Right cardiac atrium (tissue), 5 donors: ENCODE results near the gene MAGEA6. TPM values are rescaled to one million over a fixed set of nuclear protein-coding genes. Genes with fewer than 3 reads are reported as not detected.
"Not testable (repeated sequence)": the region's sequence is repeated elsewhere in the genome, so short reads cannot be mapped to it uniquely, and the experiment has no call there.

Experiments
- ATAC-seq, 2 donors: fragments of 200-7000 bp; cut with Tn5 transposase; one replicate each; pipeline versions ENCODE4 v1.8.0 to v1.9.1; 2020; ENCODE audit warnings: moderate library complexity in 2 of 2, mild to moderate bottlenecking in 1 of 2
- DNase-seq, 3 donors: peaks; one replicate each; pipeline ENCODE4 v3.0.0-alpha.2; 2020
- H3K27ac ChIP-seq: one replicate; pipeline ENCODE4 v1.5.1; 2013; ENCODE audit warnings: mild to moderate bottlenecking, low read length, control low read depth, moderate library complexity
- H3K27me3 ChIP-seq: one replicate; pipeline ENCODE4 v1.6.1; 2013; ENCODE audit not compliant: control insufficient read depth, insufficient read depth
- H3K4me1 ChIP-seq: one replicate; pipeline ENCODE4 v1.6.1; 2013; ENCODE audit warnings: low read length; ENCODE audit not compliant: control insufficient read depth, insufficient read depth
- H3K4me3 ChIP-seq: one replicate; pipeline ENCODE4 v1.5.1; 2013; ENCODE audit warnings: low read length, control low read depth
- H3K9me3 ChIP-seq: one replicate; pipeline ENCODE4 v1.6.1; 2013; ENCODE audit warnings: low read length; ENCODE audit not compliant: control insufficient read depth
- WGBS: extraction: QIAGEN DNeasy Blood & Tissue Kit; methylation state at CpG from one replicate; pipeline ENCODE4 v1.1.7; 2013; 5-methylcytosine and 5-hydroxymethylcytosine counted together
- intact Hi-C, 4 donors: fragments of 100-400 bp; cut with DNase I; formaldehyde crosslinking; loops; one replicate each; pipeline versions ENCODE4 v1.11.0 to v1.14.0; 2022 to 2023
- long read RNA-seq, 4 donors: library from polyadenylated mRNA; unstranded; transcript quantifications; one replicate each; pipeline ENCODE4 v2.0.0, GENCODE V29; 2020 to 2021
- polyA plus RNA-seq: library from polyadenylated mRNA; stranded (reverse); fragments of 200-250 nt; gene quantifications from one replicate; pipeline ENCODE4 v1.2.3, GENCODE V29; 2013
- total RNA-seq, 4 donors: library from RNA; stranded (reverse); fragmentation: NEBNext Ultra II Directional; extraction: Animal tissue kit (Norgen Biotek cat#: 25700); gene quantifications; one replicate each; pipeline ENCODE4 v1.2.1, GENCODE V29; 2021
- donor health status: healthy with polysubstance abuse.
- donor health status: DM: no; HTN: yes; CAD: no.
- donor health status: DM: no; HTN: no; CAD: no.
- donor health status: DM: no; HTN: yes; CAD: no; lungs with severe emphysema.
- donor health status: DM: yes; HTN: yes; CAD: no.

Gene MAGEA6, protein sequence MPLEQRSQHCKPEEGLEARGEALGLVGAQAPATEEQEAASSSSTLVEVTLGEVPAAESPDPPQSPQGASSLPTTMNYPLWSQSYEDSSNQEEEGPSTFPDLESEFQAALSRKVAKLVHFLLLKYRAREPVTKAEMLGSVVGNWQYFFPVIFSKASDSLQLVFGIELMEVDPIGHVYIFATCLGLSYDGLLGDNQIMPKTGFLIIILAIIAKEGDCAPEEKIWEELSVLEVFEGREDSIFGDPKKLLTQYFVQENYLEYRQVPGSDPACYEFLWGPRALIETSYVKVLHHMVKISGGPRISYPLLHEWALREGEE
- total RNA-seq: not detected
- polyA plus RNA-seq: not detected
- long read RNA-seq, donor 1: 0 reads
- long read RNA-seq, donor 2: 0 reads
- long read RNA-seq, donor 3: 0 reads
- long read RNA-seq, donor 4: 0 reads

DNA sequence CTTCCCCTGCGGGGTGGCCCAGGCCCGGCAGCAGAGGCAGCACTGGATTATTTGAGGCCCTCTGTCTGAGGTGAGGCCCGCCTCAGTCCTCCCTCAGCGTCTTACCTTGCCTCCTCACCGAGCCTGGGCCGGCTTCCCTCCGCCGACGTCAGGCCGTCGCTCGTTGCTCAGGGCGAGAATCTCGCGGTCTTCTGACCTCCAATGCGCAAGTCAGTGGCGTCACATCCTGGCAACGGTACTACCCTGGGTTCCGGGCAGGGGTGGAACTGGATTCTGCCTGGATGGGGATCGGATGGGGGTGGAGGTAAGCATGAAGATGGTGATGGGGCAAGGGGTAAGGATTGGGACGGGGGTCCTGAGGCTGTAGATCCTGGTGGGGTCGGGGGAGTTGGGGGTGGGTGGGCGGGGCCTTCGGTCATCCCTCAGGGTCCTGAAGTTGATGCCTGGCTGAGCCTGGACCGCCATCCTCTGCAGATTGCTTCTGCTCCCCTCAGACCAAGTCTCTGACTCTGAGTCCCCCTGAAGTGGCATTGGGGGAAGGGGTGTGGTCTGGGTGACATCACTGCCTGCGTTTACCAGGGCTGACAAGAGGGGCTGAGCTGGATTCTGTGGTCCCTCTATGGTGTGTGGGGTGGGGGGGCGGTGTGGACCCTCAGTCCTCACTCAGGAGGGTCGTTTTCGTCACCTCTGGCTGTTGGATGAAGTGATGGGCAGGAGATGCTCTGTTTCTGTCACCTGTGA lies at the start of gene MAGEA6:
Gene MAGEA6, minus strand, starts transcription at position 141 of the 741 bp plus-strand sequence. CDS start 2,039 bp downstream, outside the sequence.
- H3K4me1 ChIP-seq, intact Hi-C loops, ATAC-seq, H3K9me3 ChIP-seq, H3K4me3 ChIP-seq, H3K27me3 ChIP-seq, H3K27ac ChIP-seq: not testable (repeated sequence)
- peak in 1 of 3 donors; percentile 0 for DNase-seq
- WGBS: 66% methylated on average over 3 of the region's 29 CpGs

DNA sequence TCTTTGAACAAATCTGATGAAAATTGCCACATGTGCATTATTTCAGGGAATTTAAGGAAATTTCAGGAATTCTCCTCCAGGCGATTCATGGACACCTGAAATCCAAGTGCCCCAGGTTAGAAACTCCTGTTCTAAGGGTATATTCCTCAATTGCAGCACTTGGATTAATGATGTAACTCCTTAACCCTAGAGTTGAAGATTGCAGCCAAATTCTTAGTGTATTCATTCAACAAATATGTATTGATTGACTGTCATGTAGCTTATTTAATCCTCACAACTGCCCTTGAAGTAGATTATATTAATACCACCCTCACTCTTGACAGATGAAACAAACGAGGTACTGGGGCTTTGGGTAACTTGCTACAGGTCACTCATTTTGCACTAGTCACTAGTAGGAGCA lies 49.8 kb upstream of the MAGEA6 start:
- Histone ChIP-seq H3K4me1 (no peaks in the 10 kb centered on the region), H3K27ac (no peak overlapping the region), H3K9me3 (no peaks in the 10 kb centered on the region), H3K27me3 (no peaks in the 10 kb centered on the region), H3K4me3 (no peak overlapping the region)
- intact Hi-C loops: loop anchor here in 1 of 4 donors (5.0 to 10.0 kb wide), 2 partner anchors 182 to 1064 kb away; partner anchors contain the start of gene GABRQ
- ATAC-seq (no peak), DNase-seq (no peak)
- WGBS: 69% methylated on average over 2 of the region's 2 CpGs

DNA sequence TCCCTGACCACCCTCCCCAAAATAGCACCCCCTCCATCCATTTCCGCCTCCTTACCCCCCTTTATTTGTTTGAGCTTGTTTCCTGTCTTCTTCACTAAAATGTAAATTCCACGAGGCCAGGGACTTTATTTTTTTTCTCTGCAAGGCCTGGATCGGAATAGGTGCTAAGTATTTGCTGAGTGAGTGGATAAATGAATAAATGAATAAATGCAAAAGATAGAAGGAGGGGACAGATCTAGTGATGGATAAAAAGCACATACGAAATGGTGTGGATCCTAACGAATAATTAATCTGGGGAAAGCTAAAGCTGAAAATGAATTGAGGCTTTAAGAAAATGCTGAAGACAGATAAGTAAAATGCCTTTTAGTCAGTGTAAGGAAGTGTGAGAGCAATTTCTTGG lies 48.9 kb upstream of the MAGEA6 start:
- Histone ChIP-seq H3K9me3 (no peaks in the 10 kb centered on the region), H3K27me3 (no peaks in the 10 kb centered on the region), H3K27ac (no peak overlapping the region), H3K4me1 (no peaks in the 10 kb centered on the region), H3K4me3 (no peak overlapping the region)
- 59% methylated on average over 5 of the region's 5 CpGs for WGBS
- ATAC-seq: no peak
- no peak for DNase-seq
- intact Hi-C loops: loop anchor here in 1 of 4 donors (5.0 to 10.0 kb wide), 2 partner anchors 181 to 1064 kb away; partner anchors contain the start of gene GABRQ

DNA sequence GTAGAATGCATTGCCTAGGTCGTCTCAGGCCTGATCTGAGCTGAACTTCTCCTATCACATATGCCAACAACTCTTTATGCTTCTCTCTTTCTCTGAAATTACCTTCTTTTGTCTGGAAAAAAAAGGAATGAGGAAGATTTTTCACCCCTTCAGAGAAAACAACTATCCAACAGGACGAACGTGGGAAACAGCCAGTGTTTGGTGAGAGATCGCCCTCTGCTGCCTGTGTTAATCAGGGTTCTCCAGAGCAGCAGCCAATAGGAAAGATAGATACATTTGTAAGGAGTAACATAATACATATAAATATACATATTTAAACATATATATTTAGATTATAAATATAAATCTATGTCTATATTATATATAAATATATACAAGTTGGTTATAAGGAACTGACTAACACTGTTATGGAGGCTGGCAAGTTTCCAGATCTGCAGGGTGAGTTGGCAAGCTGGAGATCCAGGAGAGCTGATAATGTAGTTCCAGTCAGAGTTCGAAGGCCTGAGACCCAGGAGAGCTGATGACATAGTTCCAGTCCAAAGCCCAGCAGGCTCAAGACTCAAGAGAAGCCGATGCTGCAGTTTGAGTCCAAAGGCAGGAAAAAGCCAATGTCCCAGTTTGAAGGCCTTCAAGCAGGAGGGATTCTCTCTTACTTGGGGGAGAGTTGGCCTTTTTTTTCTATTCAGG lies 47.7 kb upstream of the MAGEA6 start:
- ATAC-seq (no peak), DNase-seq (no peak)
- intact Hi-C loops: loop anchor here in 1 of 4 donors (5.0 to 10.0 kb wide), 2 partner anchors 180 to 1062 kb away; partner anchors contain the start of gene GABRQ
- Histone ChIP-seq H3K27me3 (no peaks in the 10 kb centered on the region), H3K4me1 (no peaks in the 10 kb centered on the region), H3K27ac (no peak overlapping the region), H3K4me3 (no peak overlapping the region), H3K9me3 (no peaks in the 10 kb centered on the region)
- WGBS: 22% methylated on average over 6 of the region's 6 CpGs

DNA sequence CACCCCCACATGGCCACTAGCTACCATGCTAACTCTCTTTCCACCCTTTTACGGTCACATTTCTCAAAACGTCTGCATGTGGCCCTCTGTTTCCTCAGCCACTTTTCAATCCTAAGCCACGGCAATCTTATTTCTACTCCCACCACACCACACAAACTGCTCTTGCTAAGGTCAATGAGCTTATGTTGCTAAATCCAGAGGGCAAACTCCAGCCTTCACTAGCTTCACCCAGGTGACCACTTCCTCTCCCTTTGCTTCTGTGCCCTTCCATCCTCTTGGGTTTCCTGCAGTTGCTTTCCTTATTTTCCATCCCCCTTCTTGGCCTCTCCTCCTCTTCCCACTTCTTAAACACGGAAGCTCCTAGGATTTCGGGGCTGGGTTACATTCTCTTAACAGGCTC lies 44.6 kb upstream of the MAGEA6 start:
- Histone ChIP-seq H3K27ac (no peak overlapping the region), H3K9me3 (no peaks in the 10 kb centered on the region), H3K4me1 (no peaks in the 10 kb centered on the region), H3K27me3 (no peaks in the 10 kb centered on the region), H3K4me3 (no peak overlapping the region)
- ATAC-seq: no peak
- no peak for DNase-seq
- intact Hi-C loops: loop anchor here in 1 of 4 donors (10.0 kb wide), 1 partner anchor 1059 kb away; no protein-coding TSS in a partner anchor
- WGBS: 68% methylated on average over 5 of the region's 5 CpGs

DNA sequence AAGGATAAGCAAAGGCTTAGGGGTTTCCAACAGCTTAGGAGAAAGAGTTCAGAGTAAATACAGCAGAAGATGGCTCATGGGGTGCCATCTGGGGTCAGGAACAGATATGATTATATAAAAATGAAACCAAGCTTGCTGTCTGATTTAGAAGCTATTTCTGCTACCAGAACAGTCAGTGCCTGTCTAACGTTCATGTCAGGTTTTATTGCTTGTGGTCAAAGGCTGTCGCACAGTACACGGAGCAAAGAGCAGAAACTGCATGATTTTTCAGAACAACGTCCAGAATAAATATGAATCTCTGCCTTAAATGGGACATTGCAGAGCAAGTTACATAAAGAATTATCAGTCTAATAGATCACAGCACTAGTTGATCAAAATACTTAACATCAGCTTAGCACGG lies 43.7 kb upstream of the MAGEA6 start:
- DNase-seq: no peak
- H3K9me3 ChIP-seq: no peaks in the 10 kb centered on the region
- intact Hi-C loops: loop anchor here in 1 of 4 donors (10.0 kb wide), 1 partner anchor 1058 kb away; no protein-coding TSS in a partner anchor

DNA sequence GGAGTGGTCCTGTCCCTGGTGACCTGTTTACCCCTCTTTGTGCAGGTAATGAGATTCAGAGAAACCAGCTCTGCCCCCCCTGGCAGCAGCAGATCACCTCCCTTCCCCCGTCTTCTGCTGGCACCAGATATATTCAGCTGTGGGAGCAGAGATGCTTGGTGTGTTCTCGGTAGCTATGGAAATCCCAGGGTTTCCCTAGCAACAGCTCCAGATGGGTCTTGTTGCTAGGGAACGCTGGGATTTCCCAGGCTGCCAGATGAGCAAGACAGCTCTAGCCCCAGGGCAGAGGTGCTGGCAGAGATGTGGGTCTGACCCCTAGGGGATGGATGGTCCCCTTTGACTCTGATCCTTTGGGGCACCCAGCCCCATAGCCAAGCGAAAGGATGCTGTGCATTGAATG lies 40.9 kb upstream of the MAGEA6 start:
- intact Hi-C loops: loop anchor here in 1 of 4 donors (10.0 kb wide), 1 partner anchor 1056 kb away; no protein-coding TSS in a partner anchor
- no peak for DNase-seq
- no peaks in the 10 kb centered on the region for H3K27me3 ChIP-seq
- WGBS: 42% methylated on average over 4 of the region's 4 CpGs
- no peaks in the 10 kb centered on the region for H3K4me1 ChIP-seq
- no peak overlapping the region for H3K4me3 ChIP-seq
- H3K9me3 ChIP-seq: no peaks in the 10 kb centered on the region
- no peak for ATAC-seq
- no peak overlapping the region for H3K27ac ChIP-seq

More for the DNA sequence above, 43.7 kb upstream of the MAGEA6 start:
- H3K27me3 ChIP-seq: no peaks in the 10 kb centered on the region
- H3K27ac ChIP-seq: no peak overlapping the region
- WGBS: 54% methylated on average over 5 of the region's 5 CpGs
- no peak overlapping the region for H3K4me3 ChIP-seq
- H3K4me1 ChIP-seq: no peaks in the 10 kb centered on the region
- no peak for ATAC-seq

DNA sequence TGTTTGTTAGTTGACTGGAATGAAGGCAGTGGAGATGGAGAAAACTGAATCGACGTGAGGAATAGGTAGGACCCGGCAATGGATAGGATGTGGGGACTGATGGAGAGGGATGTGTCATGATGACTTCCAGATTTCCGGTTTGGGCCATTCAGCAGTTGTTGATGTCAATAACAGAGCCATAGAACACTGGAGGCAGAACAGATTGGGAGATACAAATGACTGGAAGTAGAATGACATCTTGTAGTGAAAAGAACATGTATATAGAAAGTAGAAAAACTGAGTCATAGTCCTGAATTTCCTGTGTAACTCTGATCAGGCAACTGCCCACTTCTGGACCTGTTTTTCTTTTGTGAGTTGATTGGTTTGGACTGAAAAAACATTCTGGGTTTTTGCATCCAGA lies 36.5 kb upstream of the MAGEA6 start:
- Histone ChIP-seq H3K9me3 (no peaks in the 10 kb centered on the region), H3K4me1 (no peaks in the 10 kb centered on the region), H3K27ac (no peak overlapping the region), H3K4me3 (no peak overlapping the region), H3K27me3 (no peaks in the 10 kb centered on the region)
- no peak for ATAC-seq
- WGBS: 72% methylated on average over 4 of the region's 4 CpGs
- DNase-seq: no peak
- intact Hi-C loops: no loop called here

DNA sequence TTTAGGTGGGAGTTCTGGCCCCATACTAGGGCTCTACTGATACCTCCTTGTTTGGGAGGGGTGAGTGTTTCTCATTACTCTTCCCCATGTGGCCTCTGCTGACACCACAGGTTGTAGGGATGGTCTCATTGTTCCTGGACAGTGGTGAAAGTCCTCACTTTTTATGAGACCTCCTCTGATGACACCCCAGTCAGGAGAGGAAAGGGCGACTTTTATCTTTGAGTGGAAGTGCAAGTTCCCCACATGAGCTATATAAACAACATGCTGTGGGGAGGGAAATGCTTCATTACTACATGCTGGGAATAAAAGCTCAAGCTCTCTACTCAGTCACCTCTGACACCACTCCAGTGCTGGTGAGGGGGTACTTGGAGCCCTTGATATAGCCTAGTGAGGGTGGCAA lies 29.5 kb upstream of the MAGEA6 start:
- H3K9me3 ChIP-seq: no peaks in the 10 kb centered on the region
- no peak for DNase-seq
- H3K27ac ChIP-seq: no peak overlapping the region
- H3K4me3 ChIP-seq: no peak overlapping the region
- WGBS: 53% methylated on average over 1 of the region's 1 CpG
- H3K4me1 ChIP-seq: no peaks in the 10 kb centered on the region
- no peak for ATAC-seq
- no peaks in the 10 kb centered on the region for H3K27me3 ChIP-seq
- intact Hi-C loops: no loop called here

DNA sequence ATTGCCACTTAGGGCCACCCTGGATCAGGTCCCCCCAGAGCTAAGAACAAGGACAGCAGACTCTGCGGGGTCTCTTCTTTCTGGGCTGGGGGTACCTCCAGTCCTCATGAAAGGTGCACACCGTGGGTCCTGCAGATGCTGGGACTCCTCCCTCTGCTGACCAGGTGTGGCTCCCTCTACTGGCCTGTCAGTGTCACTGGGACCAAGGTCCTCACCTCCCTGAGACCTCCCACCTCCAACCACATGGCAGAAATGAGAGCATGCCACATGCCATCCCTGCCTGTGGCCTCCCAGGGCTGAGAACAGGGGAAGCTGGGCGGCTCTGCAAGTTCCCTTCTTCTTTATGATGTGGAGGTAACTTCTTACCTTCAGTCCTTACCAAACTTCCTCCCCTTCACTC lies 17.6 kb upstream of the MAGEA6 start:
- H3K27me3 ChIP-seq, H3K4me1 ChIP-seq, intact Hi-C loops, H3K9me3 ChIP-seq, ATAC-seq, DNase-seq, H3K4me3 ChIP-seq, H3K27ac ChIP-seq: not testable (repeated sequence)
- WGBS: no CpG with 5 or more reads among the region's 3 CpGs
